GM19351 (cell line): ENCODE measurements around the gene MACROH2A1.

ENCODE experiments used
- ATAC-seq: cut with Tn5 transposase; IDR thresholded peaks from one replicate; pipeline ENCODE4 v1.9.1; 2021; ENCODE audit warnings: mild to moderate bottlenecking, moderate library complexity; ENCODE audit not compliant: unreplicated experiment

MACROH2A1 gene

GRCh38 chr5:135398855-135399793 lies at the start of gene MACROH2A1:
Gene MACROH2A1, minus strand, starts transcription at chr5:135399231. Its CDS starts 10,138 bp downstream, at chr5:135389093.
- ATAC-seq, result peak; percentile 83

- no peak for ATAC-seq
Observed at GRCh38 chr5:135448071-135448739, 49.2 kb upstream of the MACROH2A1 start.

GRCh38 chr5:135447298-135447929 lies 48.4 kb upstream of the MACROH2A1 start, which contains the start of gene DCANP1:
Gene DCANP1, minus strand, starts transcription at chr5:135447348. Its CDS starts 240 bp downstream, at chr5:135447108.
- ATAC-seq, result no peak

GRCh38 chr5:135446615-135447014 lies 47.6 kb upstream of the MACROH2A1 start:
- no peak for ATAC-seq

GRCh38 chr5:135446206-135446605 lies 47.2 kb upstream of the MACROH2A1 start:
- ATAC-seq, result no peak

GRCh38 chr5:135445306-135445985 lies 46.4 kb upstream of the MACROH2A1 start:
- no peak for ATAC-seq

GRCh38 chr5:135444881-135445280 lies 45.9 kb upstream of the MACROH2A1 start:
- no peak for ATAC-seq

GRCh38 chr5:135444360-135444759 lies 45.3 kb upstream of the MACROH2A1 start:
- no peak for ATAC-seq

- no peak for ATAC-seq
Observed at GRCh38 chr5:135443161-135443960, 44.3 kb upstream of the MACROH2A1 start.

- no peak for ATAC-seq
Observed at GRCh38 chr5:135442431-135443160, 43.6 kb upstream of the MACROH2A1 start.

- no peak for ATAC-seq
Observed at GRCh38 chr5:135441919-135442318, 42.9 kb upstream of the MACROH2A1 start.

GRCh38 chr5:135441350-135441831 lies 42.4 kb upstream of the MACROH2A1 start:
- no peak for ATAC-seq

- no peak for ATAC-seq
Observed at GRCh38 chr5:135440916-135441315, 41.9 kb upstream of the MACROH2A1 start.

- ATAC-seq, result no peak
Observed at GRCh38 chr5:135439231-135440205, 40.5 kb upstream of the MACROH2A1 start.

- ATAC-seq, result no peak
Observed at GRCh38 chr5:135438636-135439221, 39.7 kb upstream of the MACROH2A1 start.

GRCh38 chr5:135437796-135438560 lies 38.9 kb upstream of the MACROH2A1 start:
- no peak for ATAC-seq

- peak; percentile 34 for ATAC-seq
Observed at GRCh38 chr5:135437422-135437795, 38.4 kb upstream of the MACROH2A1 start.
